Endothelial cell of umbilical vein (primary cell): Measurements from ENCODE around the gene ARL8A. TPM values are rescaled to one million over a fixed set of nuclear protein-coding genes. Genes with fewer than 3 reads are reported as not detected.

Source experiments
- BruUV-seq: library from RNA; stranded (reverse); fragments of 400-500 nt; replicated peaks from 2 replicates; lab custom pipeline; 2021; lab: Mats Ljungman, UMichigan
- CTCF ChIA-PET: fragments of 300-600, 350-600 bp; sonication (Branson Sonifier 250); formaldehyde crosslinking; loops from one replicate; lab custom pipeline; 2021; ENCODE audit warnings: antibody characterized with exemption, inconsistent platforms; lab: Charles Lee
- POLR2A ChIA-PET: fragments of 300-600, 350-600 bp; sonication (Branson Sonifier 250); formaldehyde crosslinking; loops from one replicate; lab custom pipeline; 2021; ENCODE audit warnings: antibody characterized with exemption, inconsistent platforms; lab: Charles Lee
- DNase-seq: peaks from one replicate; pipeline ENCODE4 v3.0.0-alpha.2; 2011; ENCODE audit warnings: low read depth, low spot score
- FAIRE-seq: peaks from 2 replicates; lab custom pipeline; 2011; peaks lifted over from hg19 to GRCh38; lab: Jason Lieb, UNC
- H2AFZ ChIP-seq: 2 replicates; pipeline ENCODE4 v1.6.0; 2012; ENCODE audit warnings: low read depth, low read length, control low read depth, inconsistent platforms
- H3K27ac ChIP-seq: 2 replicates; pipeline ENCODE4 v1.5.1; 2011; ENCODE audit warnings: low read depth, mild to moderate bottlenecking, control low read depth, low read length, moderate library complexity; ENCODE audit not compliant: insufficient read depth
- H3K27me3 ChIP-seq, 2 experiments: 2 replicates each; pipeline versions ENCODE4 v1.6.0 to v1.6.1; 2011; ENCODE audit warnings: low read length in 2 of 2, mixed read lengths in 1 of 2; ENCODE audit not compliant: control insufficient read depth in 2 of 2, insufficient read depth in 2 of 2
- H3K36me3 ChIP-seq, 2 experiments: 2 replicates in 1 of 2; 3 replicates in 1 of 2; pipeline ENCODE4 v1.5.1; 2011; ENCODE audit warnings: low read length in 2 of 2, mild to moderate bottlenecking in 1 of 2, moderate library complexity in 1 of 2; ENCODE audit not compliant: control insufficient read depth in 2 of 2, insufficient read depth in 2 of 2; ENCODE audit errors: extremely low read depth in 1 of 2
- H3K4me1 ChIP-seq: 3 replicates; pipeline ENCODE4 v1.5.1; 2011; ENCODE audit warnings: mild to moderate bottlenecking, low read length; ENCODE audit not compliant: control insufficient read depth, insufficient read depth; ENCODE audit errors: extremely low read depth
- H3K4me2 ChIP-seq: 2 replicates; pipeline ENCODE4 v1.6.1; 2011; ENCODE audit warnings: low read length, control low read depth, mixed read lengths; ENCODE audit not compliant: insufficient read depth
- H3K4me3 ChIP-seq, 3 experiments: fragments of 200-600 bp in 1 of 3; sonication (generic), shearing (Covaris generic) in 1 of 3; replicated peaks in 1 of 3; 2 replicates each; pipeline ENCODE4 v1.5.1; 2011 to 2016; ENCODE audit warnings: control low read depth in 3 of 3, low read length in 3 of 3, mild to moderate bottlenecking in 2 of 3, inconsistent platforms in 1 of 3, low read depth in 1 of 3, moderate library complexity in 1 of 3; ENCODE audit not compliant: insufficient read depth in 1 of 3
- H3K79me2 ChIP-seq: 2 replicates; pipeline ENCODE4 v1.6.0; 2012; ENCODE audit warnings: low read length, inconsistent platforms; ENCODE audit not compliant: control insufficient read depth, insufficient read depth
- H3K9ac ChIP-seq: replicated peaks from 2 replicates; pipeline ENCODE3; 2011; ENCODE audit warnings: low read length, control low read depth; ENCODE audit not compliant: insufficient read depth; ENCODE audit errors: extremely low read depth
- H3K9me1 ChIP-seq: replicated peaks from 3 replicates; pipeline ENCODE4 v1.6.0; 2011; ENCODE audit warnings: mild to moderate bottlenecking, low read length; ENCODE audit not compliant: control insufficient read depth, insufficient read depth; ENCODE audit errors: extremely low read depth
- H3K9me3 ChIP-seq: replicated peaks from 2 replicates; pipeline ENCODE4 v1.5.1; 2012; ENCODE audit warnings: low read length, inconsistent platforms; ENCODE audit not compliant: control insufficient read depth, insufficient read depth
- H4K20me1 ChIP-seq: replicated peaks from 2 replicates; pipeline ENCODE3; 2011; ENCODE audit warnings: mild to moderate bottlenecking, low read length; ENCODE audit not compliant: control insufficient read depth, insufficient read depth; ENCODE audit errors: extremely low read depth
- CTCF ChIP-seq, 2 donors: IDR thresholded peaks; 1 replicate in 1 of 2; 2 replicates in 1 of 2; pipeline ENCODE4 v1.5.1; 2011; ENCODE audit warnings: low read length in 2 of 2, mild to moderate bottlenecking in 2 of 2, moderate library complexity in 2 of 2, control low read depth in 1 of 2, inconsistent platforms in 1 of 2, low read depth in 1 of 2; ENCODE audit not compliant: insufficient read depth in 1 of 2; ENCODE audit errors: extremely low read depth in 1 of 2
- EZH2 ChIP-seq: IDR thresholded peaks from 2 replicates; pipeline ENCODE4 v1.6.1; 2012; ENCODE audit warnings: borderline replicate concordance, low read depth, mild to moderate bottlenecking, moderate library complexity, low read length, inconsistent platforms; ENCODE audit not compliant: severe bottlenecking
- FOS ChIP-seq: IDR thresholded peaks from 2 replicates; pipeline ENCODE4 v1.6.1; 2011; ENCODE audit warnings: mild to moderate bottlenecking, low read length, moderate library complexity, borderline replicate concordance; ENCODE audit not compliant: insufficient read depth
- GATA2 ChIP-seq: IDR thresholded peaks from 2 replicates; pipeline ENCODE4 v1.7.0; 2011; ENCODE audit warnings: low read depth, mild to moderate bottlenecking, moderate library complexity, mixed read lengths, low read length; ENCODE audit not compliant: insufficient read length, insufficient read depth
- JUN ChIP-seq: IDR thresholded peaks from 2 replicates; pipeline ENCODE4 v1.6.1; 2011; ENCODE audit warnings: borderline replicate concordance, low read depth; ENCODE audit not compliant: insufficient read length, insufficient read depth
- MYC ChIP-seq: IDR thresholded peaks from one replicate; pipeline ENCODE4 v1.6.1; 2011; ENCODE audit warnings: mild to moderate bottlenecking, low read depth, low read length
- POLR2A ChIP-seq: IDR thresholded peaks from 2 replicates; pipeline ENCODE4 v1.6.1; 2012; ENCODE audit warnings: low read depth, mild to moderate bottlenecking, control low read depth, low read length
- POLR2AphosphoS5 ChIP-seq: IDR thresholded peaks from 2 replicates; pipeline ENCODE4 v1.6.1; 2012; ENCODE audit warnings: low read depth, mild to moderate bottlenecking, control low read depth, low read length, moderate library complexity; ENCODE audit not compliant: insufficient read depth
- dilution Hi-C: fragments of 300-500 bp; cut with MboI; formaldehyde crosslinking; loops from one replicate; pipeline ENCODE4 v1.15.0; 2019; ENCODE audit warnings: low sequenced_read_pairs; ENCODE audit not compliant: extremely low pct_ligation_motif_present
- intact Hi-C: fragments of 100-400 bp; cut with micrococcal nuclease; formaldehyde crosslinking; loops from one replicate; pipeline ENCODE4 v1.10.0; 2022
- polyA plus RNA-seq, 4 experiments: library from polyadenylated mRNA; depleted of rRNA in 3 of 4; stranded (reverse) in 3 of 4; unstranded in 1 of 4; fragments of >200 nt; gene quantifications; 2 replicates each; pipeline versions ENCODE4 v1.2.1 to v1.2.3, GENCODE V29; 2011 to 2012; ENCODE audit warnings: missing spikeins in 1 of 4
- total RNA-seq: library from RNA; stranded (reverse); gene quantifications from 2 replicates; pipeline ENCODE4 v1.2.3, GENCODE V29; 2021
- TF ChIP-seq, protein P1 (sequence below): IDR thresholded peaks from 2 replicates; pipeline ENCODE4 v1.6.1; 2011; ENCODE audit not compliant: insufficient read depth, insufficient read length

ARL8A gene
- total and polyA plus RNA-seq, 2 donors (not counting 3 experiments of a cell fraction or from before 2014, with no cell fraction given) = 54.3 to 69.5 TPM

- POLR2A ChIA-PET = interaction anchor here (0.6 kb wide), 1 partner anchor 288 kb away, joined by 4 read pairs; no protein-coding TSS in a partner anchor
- DNase-seq (no peak), FAIRE-seq (no peak)
- peaks cover 0 to 3% of the 10 kb centered on the region in 2 experiments for H3K27me3 ChIP-seq
- H3K4me1 ChIP-seq = no peaks in the 10 kb centered on the region
- no peak overlapping the region for H3K4me3 ChIP-seq
- no peak for TF ChIP-seq POLR2AphosphoS5
- TF ChIP-seq JUN = no peak
- H2AFZ ChIP-seq = no peak overlapping the region
- BruUV-seq = no TSS peak
- intact Hi-C loops (loop anchor here (2.0 kb wide), 1 partner anchor 221 kb away; no protein-coding TSS in a partner anchor), dilution Hi-C loops (no loop called here)
- no peak overlapping the region for H3K4me2 ChIP-seq
- H3K9me1 ChIP-seq = no peaks in the 10 kb centered on the region
- H4K20me1 ChIP-seq = no peaks in the 10 kb centered on the region
- H3K27ac ChIP-seq = no peak overlapping the region
- no peaks in the 10 kb centered on the region for H3K9me3 ChIP-seq
- H3K36me3 ChIP-seq = no peaks in the 10 kb centered on the region
- H3K9ac ChIP-seq = no peak overlapping the region
- no peaks in the 10 kb centered on the region for H3K79me2 ChIP-seq
- CTCF ChIA-PET = interaction anchor here (0.8 to 7.2 kb wide), 13 partner anchors 9 to 223 kb away, joined by 3 to 102 read pairs (median 5); partner anchors contain the start of gene ELF3
Observed at GRCh38 chr1:202117898-202118371, 26.6 kb downstream of the ARL8A start.

DNA sequence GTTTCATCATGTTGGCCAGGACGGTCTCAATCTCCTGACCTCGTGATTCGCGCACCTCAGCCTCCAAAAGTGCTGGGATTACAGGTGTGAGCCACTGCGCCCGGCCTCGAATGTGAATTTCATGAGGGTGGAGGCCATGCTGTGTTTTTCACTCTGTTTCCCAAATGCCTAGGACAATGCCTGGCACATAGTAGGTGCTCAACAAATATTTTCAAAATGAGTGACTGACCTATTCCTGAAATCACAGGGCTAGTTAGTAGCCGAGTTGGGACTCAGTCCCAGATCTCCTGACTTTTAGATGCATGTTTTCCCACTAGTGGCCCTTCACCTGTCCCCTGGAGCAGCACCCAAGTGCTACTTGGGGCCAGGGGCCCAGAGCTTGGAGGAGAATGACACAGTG, 28.2 kb downstream of the ARL8A start:
- Histone ChIP-seq H3K4me1 (no peaks in the 10 kb centered on the region), H3K9me3 (no peaks in the 10 kb centered on the region), H4K20me1 (no peaks in the 10 kb centered on the region), H3K9ac (no peak overlapping the region), H3K36me3 (no peaks in the 10 kb centered on the region), H3K4me2 (no peak overlapping the region), H2AFZ (no peak overlapping the region), H3K79me2 (no peaks in the 10 kb centered on the region), H3K27me3 (peaks cover 0 to 3% of the 10 kb centered on the region in 2 experiments), H3K27ac (no peak overlapping the region), H3K4me3 (no peak overlapping the region), H3K9me1 (no peaks in the 10 kb centered on the region)
- no peak for TF ChIP-seq GATA2
- no peak for TF ChIP-seq POLR2A
- TF ChIP-seq POLR2AphosphoS5 = no peak
- TF ChIP-seq, protein P1, sequence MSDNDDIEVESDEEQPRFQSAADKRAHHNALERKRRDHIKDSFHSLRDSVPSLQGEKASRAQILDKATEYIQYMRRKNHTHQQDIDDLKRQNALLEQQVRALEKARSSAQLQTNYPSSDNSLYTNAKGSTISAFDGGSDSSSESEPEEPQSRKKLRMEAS = no peak
- no peak for TF ChIP-seq JUN
- TF ChIP-seq FOS = no peak
- TF ChIP-seq MYC = no peak
- TF ChIP-seq CTCF (IDR thresholded peaks at IDR 0.05; ENCODE audit: extremely low read depth in 1 of 2, insufficient read depth in 1 of 2, low read depth in 1 of 2, low read length in 2 of 2) = no peak
- no peak for TF ChIP-seq EZH2
- no TSS peak for BruUV-seq
- DNase-seq = no peak
- intact Hi-C loops = no loop called here
- ChIA-PET POLR2A (no interaction called here), CTCF (interaction anchor here (0.7 kb wide), 1 partner anchor 25 kb away, joined by 3 read pairs; no protein-coding TSS in a partner anchor)
- dilution Hi-C loops = no loop called here
- no peak for FAIRE-seq
